Chondrocyte (in vitro differentiated cells): ENCODE results near the gene RAC3. TPM values are rescaled to one million over a fixed set of nuclear protein-coding genes. Genes with fewer than 3 reads are reported as not detected.

Source experiments
- DNase-seq: peaks from one replicate; pipeline ENCODE4 v3.0.0; 2021; ENCODE audit warnings: mixed read lengths, low spot score
- H3K27ac Mint-ChIP-seq: one replicate; pipeline ENCODE4 v1.8.0; 2021; ENCODE audit warnings: mild to moderate bottlenecking, moderate library complexity, mixed read lengths; ENCODE audit not compliant: unreplicated experiment
- H3K27me3 Mint-ChIP-seq: 2 replicates; pipeline ENCODE4 v1.8.0; 2021; ENCODE audit warnings: low read depth, mixed read lengths
- H3K36me3 Mint-ChIP-seq: 2 replicates; pipeline ENCODE4 v1.8.0; 2021; ENCODE audit warnings: low read depth, mixed read lengths
- H3K4me1 Mint-ChIP-seq: 2 replicates; pipeline ENCODE4 v1.8.0; 2021; ENCODE audit warnings: low read depth, mild to moderate bottlenecking, mixed read lengths
- H3K4me3 Mint-ChIP-seq: one replicate; pipeline ENCODE4 v1.8.0; 2021; ENCODE audit warnings: mild to moderate bottlenecking, moderate library complexity, mixed read lengths; ENCODE audit not compliant: unreplicated experiment
- H3K9me3 Mint-ChIP-seq: 2 replicates; pipeline ENCODE4 v1.8.0; 2021; ENCODE audit warnings: low read depth, mixed read lengths
- CTCF ChIP-seq: fragments of 200-600 bp; sonication (generic); IDR thresholded peaks from 2 replicates; pipeline ENCODE4 v1.5.0; 2021; ENCODE audit warnings: antibody characterized with exemption, mild to moderate bottlenecking, moderate library complexity
- total RNA-seq: library from RNA; stranded (reverse); gene quantifications from 3 replicates; pipeline ENCODE4 v1.2.1, GENCODE V29; 2021

Gene RAC3
- total RNA-seq, 1 donor from 2014 or later: 32.7 TPM

GRCh38 chr17:82005701-82006348 is 25.7 kb upstream of the RAC3 start:
- no peak for DNase-seq
- Mint-ChIP-seq H3K27ac (no peak overlapping the region), H3K9me3 (no peaks in the 10 kb centered on the region), H3K4me1 (peaks cover 18% of the 10 kb centered on the region), H3K36me3 (no peaks in the 10 kb centered on the region), H3K27me3 (no peaks in the 10 kb centered on the region), H3K4me3 (no peak overlapping the region)
- TF ChIP-seq CTCF: no peak

GRCh38 chr17:82006468-82007227 is 24.8 kb upstream of the RAC3 start:
- no peak overlapping the region for H3K27ac Mint-ChIP-seq
- no peak for DNase-seq
- no peak overlapping the region for H3K4me3 Mint-ChIP-seq

GRCh38 chr17:82007228-82007494 is 24.3 kb upstream of the RAC3 start:
- Mint-ChIP-seq H3K4me3 (no peak overlapping the region), H3K36me3 (no peaks in the 10 kb centered on the region), H3K27ac (no peak overlapping the region), H3K9me3 (no peaks in the 10 kb centered on the region), H3K27me3 (no peaks in the 10 kb centered on the region), H3K4me1 (peaks cover 18% of the 10 kb centered on the region)
- no peak for TF ChIP-seq CTCF
- no peak for DNase-seq

More at GRCh38 chr17:82006468-82007227, 24.8 kb upstream of the RAC3 start:
- Mint-ChIP-seq H3K9me3 (no peaks in the 10 kb centered on the region), H3K4me1 (peaks cover 18% of the 10 kb centered on the region), H3K27me3 (no peaks in the 10 kb centered on the region), H3K36me3 (no peaks in the 10 kb centered on the region)
- no peak for TF ChIP-seq CTCF

- Mint-ChIP-seq H3K4me3 (no peak overlapping the region), H3K27ac (no peak overlapping the region), H3K9me3 (no peaks in the 10 kb centered on the region), H3K4me1 (peaks cover 18% of the 10 kb centered on the region), H3K36me3 (no peaks in the 10 kb centered on the region), H3K27me3 (no peaks in the 10 kb centered on the region)
- TF ChIP-seq CTCF: peak; percentile 29
- DNase-seq: no peak
Observed at GRCh38 chr17:82007495-82008257, 23.8 kb upstream of the RAC3 start.

- H3K27ac Mint-ChIP-seq: no peak overlapping the region
Observed at GRCh38 chr17:82008258-82008940, 23.1 kb upstream of the RAC3 start.

More at GRCh38 chr17:82008258-82008940, 23.1 kb upstream of the RAC3 start:
- no peaks in the 10 kb centered on the region for H3K27me3 Mint-ChIP-seq
- H3K36me3 Mint-ChIP-seq: no peaks in the 10 kb centered on the region
- H3K4me1 Mint-ChIP-seq: peaks cover 11% of the 10 kb centered on the region
- no peaks in the 10 kb centered on the region for H3K9me3 Mint-ChIP-seq
- DNase-seq: no peak
- no peak overlapping the region for H3K4me3 Mint-ChIP-seq
- no peak for TF ChIP-seq CTCF
